Measurements from ENCODE around the gene RERGL. TPM values are rescaled to one million over a fixed set of nuclear protein-coding genes. Genes with fewer than 3 reads are reported as not detected.
"Not testable (repeated sequence)": the region's sequence is repeated elsewhere in the genome, so short reads cannot be mapped to it uniquely, and the experiment has no call there.

The RERGL gene
- total RNA-seq, 6 donors from 2014 or later, result 0.29 to 2.1 (median 0.91) TPM; not detected in 3

DNA sequence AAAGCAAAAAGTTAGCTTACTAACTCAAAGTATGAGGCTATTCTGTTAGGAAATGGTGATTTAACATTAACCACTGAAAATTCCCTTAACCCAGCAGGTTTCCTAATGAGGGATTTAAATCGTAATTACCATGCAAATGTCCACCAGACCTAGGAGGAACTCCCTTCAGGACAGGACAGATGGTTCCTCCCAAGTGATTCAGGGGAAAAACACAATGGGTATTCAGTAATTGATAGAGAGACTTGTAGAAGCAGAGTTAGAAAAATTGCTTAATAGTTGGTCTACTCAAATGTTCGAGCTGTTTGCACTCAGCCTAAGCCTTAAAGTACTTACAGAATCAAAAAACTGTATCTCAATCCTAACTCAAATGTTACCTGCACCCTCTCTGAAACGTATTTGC, 21.6 kb downstream of the RERGL start:
- WGBS, 2 donors, result 28 to 43% methylated on average over 3 of the region's 3 CpGs
- H3K4me1 ChIP-seq, result no peaks in the 10 kb centered on the region
- DNase-seq, result no peak
- no peak for TF ChIP-seq POLR2AphosphoS5 (IDR thresholded peaks at IDR 0.05)
- no peak for TF ChIP-seq POLR2A (IDR thresholded peaks at IDR 0.05)
- no peak for TF ChIP-seq EP300 (IDR thresholded peaks at IDR 0.05)
- no peak for ATAC-seq (ENCODE audit: low FRiP score in 2 of 2)
- H3K36me3 ChIP-seq, result no peaks in the 10 kb centered on the region
- H3K4me3 ChIP-seq, result no peak overlapping the region
- H3K27me3 ChIP-seq, result no peaks in the 10 kb centered on the region
- H3K9me3 ChIP-seq, result no peaks in the 10 kb centered on the region
- no peak overlapping the region for H3K27ac ChIP-seq

DNA sequence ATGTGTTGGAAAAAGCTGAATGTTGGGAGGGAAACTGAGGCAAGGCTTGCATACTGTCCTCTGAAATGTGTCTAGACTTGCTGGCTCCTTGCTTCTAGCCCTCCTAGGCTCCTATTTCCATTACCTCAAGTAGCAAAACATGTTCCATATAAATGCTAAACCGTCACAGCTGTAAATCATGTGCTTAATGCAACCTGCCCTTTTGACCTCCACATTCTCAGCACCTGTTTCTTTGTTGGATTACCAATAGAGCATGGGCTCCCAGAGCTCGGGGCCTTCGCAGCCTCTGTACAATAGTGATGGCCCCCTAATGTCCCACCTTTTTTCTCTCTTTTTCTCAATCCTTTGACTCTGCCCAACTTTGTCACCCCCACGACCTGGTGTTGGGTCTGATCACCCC, 23.3 kb downstream of the RERGL start:
- no peaks in the 10 kb centered on the region for H3K36me3 ChIP-seq
- no peaks in the 10 kb centered on the region for H3K27me3 ChIP-seq
- no peaks in the 10 kb centered on the region for H3K4me1 ChIP-seq
- no peak for DNase-seq
- H3K4me3 ChIP-seq, result no peak overlapping the region
- no peaks in the 10 kb centered on the region for H3K9me3 ChIP-seq
- 71 to 75% methylated on average over 4 of the region's 4 CpGs for whole genome bisulfite sequencing, 2 donors
- no peak overlapping the region for H3K27ac ChIP-seq
- ATAC-seq (ENCODE audit: low FRiP score in 2 of 2), result no peak
- TF ChIP-seq, protein P1, sequence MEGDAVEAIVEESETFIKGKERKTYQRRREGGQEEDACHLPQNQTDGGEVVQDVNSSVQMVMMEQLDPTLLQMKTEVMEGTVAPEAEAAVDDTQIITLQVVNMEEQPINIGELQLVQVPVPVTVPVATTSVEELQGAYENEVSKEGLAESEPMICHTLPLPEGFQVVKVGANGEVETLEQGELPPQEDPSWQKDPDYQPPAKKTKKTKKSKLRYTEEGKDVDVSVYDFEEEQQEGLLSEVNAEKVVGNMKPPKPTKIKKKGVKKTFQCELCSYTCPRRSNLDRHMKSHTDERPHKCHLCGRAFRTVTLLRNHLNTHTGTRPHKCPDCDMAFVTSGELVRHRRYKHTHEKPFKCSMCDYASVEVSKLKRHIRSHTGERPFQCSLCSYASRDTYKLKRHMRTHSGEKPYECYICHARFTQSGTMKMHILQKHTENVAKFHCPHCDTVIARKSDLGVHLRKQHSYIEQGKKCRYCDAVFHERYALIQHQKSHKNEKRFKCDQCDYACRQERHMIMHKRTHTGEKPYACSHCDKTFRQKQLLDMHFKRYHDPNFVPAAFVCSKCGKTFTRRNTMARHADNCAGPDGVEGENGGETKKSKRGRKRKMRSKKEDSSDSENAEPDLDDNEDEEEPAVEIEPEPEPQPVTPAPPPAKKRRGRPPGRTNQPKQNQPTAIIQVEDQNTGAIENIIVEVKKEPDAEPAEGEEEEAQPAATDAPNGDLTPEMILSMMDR (IDR thresholded peaks at IDR 0.05), result no peak
- TF ChIP-seq EP300 (IDR thresholded peaks at IDR 0.05), result no peak
- no peak for TF ChIP-seq POLR2A (IDR thresholded peaks at IDR 0.05)

DNA sequence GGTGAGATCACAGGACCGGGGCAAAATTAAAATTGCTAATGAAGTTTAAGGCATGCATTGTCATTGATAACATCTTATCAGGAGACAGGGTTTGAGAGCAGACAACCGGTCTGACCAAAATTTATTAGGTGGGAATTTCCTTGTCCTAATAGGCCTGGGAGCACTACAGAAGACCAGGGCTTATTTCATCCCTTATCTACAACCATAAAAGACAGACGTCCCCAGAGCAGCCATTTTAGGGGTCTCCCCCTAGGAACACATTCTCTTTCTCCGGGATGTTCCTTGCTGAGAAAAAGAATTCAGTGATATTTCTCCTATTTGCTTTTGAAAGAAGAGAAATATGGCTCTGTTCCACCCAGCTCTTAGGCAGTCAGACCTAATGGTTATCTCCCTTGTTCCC, 27.1 kb downstream of the RERGL start:
- not testable (repeated sequence) for H3K36me3 ChIP-seq; H3K4me1 ChIP-seq; DNase-seq; H3K27me3 ChIP-seq; ATAC-seq (ENCODE audit: low FRiP score in 2 of 2); H3K9me3 ChIP-seq; H3K4me3 ChIP-seq; H3K27ac ChIP-seq
- 88 to 89% methylated on average over 4 of the region's 4 CpGs for WGBS, 2 donors

DNA sequence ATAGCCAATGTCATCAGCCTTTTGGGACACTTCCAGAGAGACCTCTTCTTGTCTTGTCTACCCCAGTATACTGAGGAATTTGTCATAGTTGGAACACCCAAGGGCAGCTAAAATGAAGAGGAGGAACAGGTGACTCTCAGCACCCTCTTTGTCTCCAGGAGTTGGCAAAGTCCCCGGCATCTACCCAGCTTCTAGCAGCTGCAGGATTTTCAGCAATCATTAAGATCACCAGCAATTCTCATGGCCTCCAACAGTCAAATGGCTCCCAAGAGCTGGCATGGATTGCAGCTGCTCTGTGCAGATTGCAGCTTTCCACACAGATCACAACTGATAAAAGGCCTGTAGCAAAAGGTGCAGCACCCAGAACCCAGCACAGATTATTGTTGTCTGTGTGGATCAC, 32.9 kb downstream of the RERGL start:
- H3K36me3 ChIP-seq, result no peaks in the 10 kb centered on the region
- DNase-seq, result no peak
- no peaks in the 10 kb centered on the region for H3K4me1 ChIP-seq
- no peak overlapping the region for H3K27ac ChIP-seq
- WGBS, 2 donors, result 79 to 86% methylated on average over 1 of the region's 1 CpG
- peaks cover 0 to 3% (median 0%) of the 10 kb centered on the region in 4 donors for H3K9me3 ChIP-seq
- no peak overlapping the region for H3K4me3 ChIP-seq
- TF ChIP-seq POLR2A (IDR thresholded peaks at IDR 0.05) (no peak), POLR2AphosphoS5 (IDR thresholded peaks at IDR 0.05) (no peak), EP300 (IDR thresholded peaks at IDR 0.05) (no peak)
- TF ChIP-seq, protein P1 (IDR thresholded peaks at IDR 0.05), result no peak
- no peak for ATAC-seq (ENCODE audit: low FRiP score in 2 of 2)
- no peaks in the 10 kb centered on the region for H3K27me3 ChIP-seq

DNA sequence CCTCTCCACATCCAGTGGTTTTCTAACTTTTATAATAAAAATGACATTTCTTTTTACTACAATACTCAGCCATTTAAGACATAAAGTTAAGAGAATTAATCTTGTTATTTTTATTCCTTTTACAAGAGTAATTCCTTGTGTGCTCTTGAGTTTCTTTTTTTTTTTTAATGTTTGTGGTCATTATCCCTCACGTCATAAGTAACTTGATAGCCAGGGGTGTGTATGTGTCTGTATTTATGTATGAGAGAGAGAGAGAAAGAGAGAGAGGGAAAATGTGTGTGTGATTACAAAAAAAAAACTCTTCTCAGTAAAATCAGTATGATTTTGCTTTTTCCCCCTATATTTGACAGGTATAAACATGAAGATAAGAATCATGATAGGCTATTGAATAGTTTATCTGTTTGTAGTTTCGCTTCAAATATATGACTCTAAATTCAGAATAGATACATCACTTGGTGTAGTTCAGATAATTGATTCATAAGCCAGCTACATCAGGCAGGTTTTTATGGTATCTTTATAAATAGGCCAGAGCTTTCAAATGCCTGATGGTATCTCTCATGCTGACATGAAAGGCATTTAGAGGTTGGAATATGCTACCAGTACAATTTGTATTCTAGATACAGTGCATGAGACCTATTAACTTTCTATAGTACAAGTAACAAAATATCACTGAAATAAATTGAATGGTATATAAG, 34.9 kb downstream of the RERGL start:
- Histone ChIP-seq H3K27ac (no peak overlapping the region), H3K9me3 (peaks cover 0 to 3% (median 0%) of the 10 kb centered on the region in 4 donors), H3K4me1 (no peaks in the 10 kb centered on the region), H3K36me3 (no peaks in the 10 kb centered on the region), H3K27me3 (no peaks in the 10 kb centered on the region), H3K4me3 (no peak overlapping the region)
- TF ChIP-seq EP300 (IDR thresholded peaks at IDR 0.05), result no peak
- no peak for TF ChIP-seq POLR2A (IDR thresholded peaks at IDR 0.05)
- TF ChIP-seq, protein P1 (IDR thresholded peaks at IDR 0.05), result no peak
- DNase-seq (no peak), ATAC-seq (ENCODE audit: low FRiP score in 2 of 2) (no peak)
- WGBS, 2 donors, result 65 to 76% methylated on average over 2 of the region's 2 CpGs

DNA sequence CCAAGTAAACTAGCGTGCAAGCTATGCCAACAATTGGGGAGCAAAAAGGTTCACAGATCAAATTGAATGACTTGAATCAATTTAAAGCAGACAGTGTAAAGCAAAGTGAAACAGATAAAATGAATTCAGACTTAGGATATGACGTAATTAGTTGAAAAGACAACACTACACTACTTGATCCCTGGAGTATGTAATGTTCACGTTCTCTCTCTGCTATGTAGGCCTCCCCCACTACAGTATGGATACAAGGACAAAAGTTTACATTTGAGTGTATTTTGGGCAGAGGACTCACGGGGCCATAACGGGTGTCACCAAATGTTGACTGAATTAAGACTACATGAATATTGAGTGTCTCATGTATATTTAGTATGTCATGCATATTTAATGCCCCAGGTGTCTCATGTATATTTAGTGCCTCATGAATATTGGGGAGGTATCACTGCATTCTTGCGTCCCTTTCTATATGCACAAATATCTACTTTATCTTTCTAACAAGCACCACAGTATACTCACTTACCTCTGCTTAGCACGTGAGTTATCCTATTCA, 44.5 kb downstream of the RERGL start:
- H3K4me1 ChIP-seq, result no peaks in the 10 kb centered on the region
- no peak overlapping the region for H3K27ac ChIP-seq
- H3K27me3 ChIP-seq, result no peaks in the 10 kb centered on the region
- no peaks in the 10 kb centered on the region for H3K36me3 ChIP-seq
- ATAC-seq (ENCODE audit: low FRiP score in 2 of 2) (no peak), DNase-seq (no peak)
- H3K4me3 ChIP-seq, result no peak overlapping the region
- 82 to 86% methylated on average over 7 of the region's 7 CpGs for WGBS, 2 donors
- peaks cover 0 to under 1% (median 0%) of the 10 kb centered on the region in 4 donors for H3K9me3 ChIP-seq
- TF ChIP-seq, protein P1 (IDR thresholded peaks at IDR 0.05), result no peak
- TF ChIP-seq EP300 (IDR thresholded peaks at IDR 0.05), result no peak
- TF ChIP-seq POLR2AphosphoS5 (IDR thresholded peaks at IDR 0.05), result no peak
- TF ChIP-seq POLR2A (IDR thresholded peaks at IDR 0.05), result no peak

DNA sequence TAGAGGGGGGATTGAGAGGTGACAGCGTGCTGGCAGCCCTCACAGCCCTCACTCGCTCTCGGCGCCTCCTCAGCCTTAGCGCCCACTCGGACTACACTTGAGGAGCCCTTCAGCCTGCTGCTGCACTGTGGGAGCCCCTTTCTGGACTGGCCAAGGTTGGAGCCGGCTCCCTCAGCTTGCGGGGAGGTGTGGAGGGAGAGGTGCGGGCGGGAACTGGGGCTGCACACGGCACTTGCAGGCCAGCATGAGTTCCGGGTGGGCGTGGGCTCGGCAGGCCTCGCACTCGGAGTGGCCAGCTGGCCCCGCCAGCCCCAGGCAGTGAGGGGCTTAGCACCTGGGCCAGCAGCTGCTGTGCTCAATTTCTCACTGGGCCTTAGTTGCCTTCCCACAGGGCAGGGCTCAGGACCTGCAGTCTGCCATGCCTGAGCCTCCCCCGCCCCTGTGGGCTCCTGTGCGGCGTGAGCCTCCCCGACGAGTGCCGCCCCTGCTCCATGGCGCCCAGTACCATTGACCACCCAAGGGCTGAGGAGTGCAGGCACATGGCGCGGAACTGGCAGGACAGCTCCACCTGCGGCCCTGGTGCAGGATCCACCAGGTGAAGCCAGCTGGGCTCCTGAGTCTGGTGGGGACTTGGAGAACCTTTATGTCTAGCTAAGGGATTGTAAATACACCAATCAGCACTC, 49.8 kb downstream of the RERGL start:
- H3K27me3 ChIP-seq; ATAC-seq (ENCODE audit: low FRiP score in 2 of 2); H3K27ac ChIP-seq; H3K4me3 ChIP-seq; H3K36me3 ChIP-seq; H3K9me3 ChIP-seq; H3K4me1 ChIP-seq: not testable (repeated sequence)
- WGBS, 2 donors, result 83 to 98% methylated on average over 12 to 23 of the region's 27 CpGs
- DNase-seq, result peak in 1 of 2 donors; percentile 67
